K562 (cell line): Measurements from ENCODE around the gene FAM184B. TPM values are rescaled to one million over a fixed set of nuclear protein-coding genes. Genes with fewer than 3 reads are reported as not detected.

Experiments used
- ATAC-seq: fragments of 200-7000 bp; cut with Tn5 transposase; 3 replicates; pipeline ENCODE4 v1.9.1; 2020; ENCODE audit warnings: moderate library complexity
- BruUV-seq: library from RNA; stranded (reverse); fragments of 400-500 nt; replicated peaks from 2 replicates; lab custom pipeline; 2021; lab: Mats Ljungman, UMichigan
- CTCF ChIA-PET: fragments of 300-600 bp; formaldehyde crosslinking; extraction: SDS; loops from one replicate; lab custom pipeline; 2021; ENCODE audit warnings: low intra/inter-chr PET ratio; lab: Yijun Ruan, JAX
- POLR2A ChIA-PET: fragments of 300-600, 350-650 bp; sonication (Branson Sonifier 250); formaldehyde crosslinking; extraction: SDS; loops from one replicate; lab custom pipeline; 2021; ENCODE audit warnings: antibody characterized with exemption, inconsistent platforms; lab: Yijun Ruan, JAX
- DNase-seq, 4 experiments: peaks; one replicate each; pipeline versions ENCODE4 v3.0.0 to v3.0.0-alpha.2; 2011 to 2018; ENCODE audit warnings: low spot score in 3 of 4, mixed read lengths in 3 of 4; ENCODE audit errors: extremely low read depth in 1 of 4
- FAIRE-seq: peaks from 2 replicates; lab custom pipeline; 2011; peaks lifted over from hg19 to GRCh38; lab: Jason Lieb, UNC
- H2AFZ ChIP-seq: 2 replicates; pipeline ENCODE4 v1.6.0; 2011; ENCODE audit warnings: low read depth, low read length, control low read depth, inconsistent platforms
- H3K27ac ChIP-seq: fragments of 200-600 bp; 3 replicates; pipeline ENCODE4 v1.8.0; 2011; ENCODE audit warnings: low read depth, mild to moderate bottlenecking, control low read depth, inconsistent platforms, low read length, moderate library complexity, mixed read lengths; ENCODE audit errors: extremely low read depth
- H3K27me3 ChIP-seq, 2 experiments: fragments of 300-600 bp in 1 of 2; 2 replicates in 1 of 2; 3 replicates in 1 of 2; pipeline versions ENCODE4 v1.6.0 to v1.8.0; 2011; ENCODE audit warnings: inconsistent platforms in 2 of 2, low read length in 2 of 2, mild to moderate bottlenecking in 1 of 2, mixed read lengths in 1 of 2, moderate library complexity in 1 of 2; ENCODE audit not compliant: control insufficient read depth in 2 of 2, insufficient read depth in 2 of 2
- H3K36me3 ChIP-seq: fragments of 300-600 bp; 3 replicates; pipeline ENCODE4 v1.8.0; 2011; ENCODE audit warnings: mild to moderate bottlenecking, low read length, inconsistent platforms; ENCODE audit not compliant: control insufficient read depth, insufficient read depth
- H3K4me1 ChIP-seq, 2 experiments: fragments of 200-600 bp in 1 of 2; replicated peaks in 1 of 2; 2 replicates in 1 of 2; 3 replicates in 1 of 2; pipeline versions ENCODE4 v1.5.1 to v1.8.0; 2011; ENCODE audit warnings: inconsistent platforms in 2 of 2, low read length in 2 of 2, mild to moderate bottlenecking in 1 of 2, mixed read lengths in 1 of 2, moderate library complexity in 1 of 2; ENCODE audit not compliant: control insufficient read depth in 2 of 2, insufficient read depth in 2 of 2
- H3K4me2 ChIP-seq: 2 replicates; pipeline ENCODE4 v1.6.1; 2011; ENCODE audit warnings: low read length, control low read depth, inconsistent platforms, mixed read lengths; ENCODE audit not compliant: insufficient read depth
- H3K4me3 ChIP-seq: fragments of 200-600 bp; sonication (generic), shearing (Covaris generic); 2 replicates; pipeline ENCODE4 v1.5.1; 2016; ENCODE audit warnings: control low read depth, inconsistent platforms
- H3K79me2 ChIP-seq: fragments of 200-600 bp; 3 replicates; pipeline ENCODE4 v1.8.0; 2011; ENCODE audit warnings: low read length, inconsistent platforms; ENCODE audit not compliant: control insufficient read depth, insufficient read depth
- H3K9ac ChIP-seq, 2 experiments: 2 replicates each; pipeline versions ENCODE4 v1.6.0 to v1.6.1; 2011; ENCODE audit warnings: low read depth in 2 of 2, low read length in 2 of 2, control low read depth in 1 of 2, inconsistent platforms in 1 of 2, mild to moderate bottlenecking in 1 of 2, mixed read lengths in 1 of 2; ENCODE audit not compliant: insufficient read depth in 1 of 2
- H3K9me1 ChIP-seq: one replicate; pipeline ENCODE4 v1.6.0; 2011; ENCODE audit warnings: inconsistent platforms, mild to moderate bottlenecking, low read length, moderate library complexity; ENCODE audit not compliant: control insufficient read depth, insufficient read depth
- H3K9me3 ChIP-seq: replicated peaks from 2 replicates; pipeline ENCODE4 v1.5.1; 2011; ENCODE audit warnings: low read depth, low read length, inconsistent platforms; ENCODE audit not compliant: control insufficient read depth, insufficient read depth
- H4K20me1 ChIP-seq: replicated peaks from 2 replicates; pipeline ENCODE4 v1.6.1; 2011; ENCODE audit warnings: low read length, inconsistent platforms, mixed read lengths; ENCODE audit not compliant: control insufficient read depth, insufficient read depth
- ADNP ChIP-seq: fragments of 200-800 bp; sonication (Bioruptor generic); IDR thresholded peaks from 2 replicates; pipeline ENCODE4 v1.6.1; 2016; ENCODE audit warnings: missing genetic modification characterization, missing compliant biosample characterization
- BMI1 ChIP-seq: fragments of 150-350 bp; IDR thresholded peaks from 2 replicates; pipeline ENCODE4 v1.6.1; 2014; ENCODE audit warnings: low read length
- CBFA2T2 ChIP-seq: fragments of 450-650 bp; conservative IDR thresholded peaks from 2 replicates; pipeline ENCODE4 v1.6.1; 2017; ENCODE audit warnings: mild to moderate bottlenecking
- EP300 ChIP-seq: IDR thresholded peaks from 2 replicates; pipeline ENCODE4 v1.6.1; 2012; ENCODE audit warnings: low read length, improper control_type of control experiment
- GMEB1 ChIP-seq: fragments of 250-450 bp; sonication (Bioruptor Pico); IDR thresholded peaks from 2 replicates; pipeline ENCODE4 v1.4.0; 2020; ENCODE audit warnings: mild to moderate bottlenecking
- ILK ChIP-seq: fragments of 450-650 bp; IDR thresholded peaks from 2 replicates; pipeline ENCODE4 v1.6.1; 2016; ENCODE audit warnings: missing genetic modification characterization, low read depth, mild to moderate bottlenecking, missing compliant biosample characterization, moderate library complexity, borderline replicate concordance
- SRSF3 ChIP-seq: fragments of 200-400 bp; formaldehyde crosslinking; IDR thresholded peaks from 2 replicates; pipeline ENCODE4 v1.6.1; 2016; ENCODE audit warnings: mild to moderate bottlenecking, low read length, moderate library complexity; ENCODE audit not compliant: insufficient read depth
- SRSF9 ChIP-seq: fragments of 200-400 bp; formaldehyde crosslinking; IDR thresholded peaks from 2 replicates; pipeline ENCODE4 v1.6.1; 2017; ENCODE audit warnings: low read depth, low read length, borderline replicate concordance
- ZBTB8A ChIP-seq: fragments of 450-650 bp; IDR thresholded peaks from 2 replicates; pipeline ENCODE4 v1.6.1; 2018; ENCODE audit warnings: mild to moderate bottlenecking, moderate library complexity; ENCODE audit not compliant: partially characterized antibody
- ZNF263 ChIP-seq: sonication (generic); formaldehyde crosslinking; IDR thresholded peaks from 2 replicates; pipeline ENCODE4 v1.8.0; 2022; ENCODE audit warnings: mild to moderate bottlenecking, missing genetic modification reagents, borderline replicate concordance
- WGBS: fragments of 100-300 bp; shearing (Covaris generic); methylation state at CpG from one replicate; pipeline ENCODE4 v1.1.6; 2016; ENCODE audit warnings: low coverage, mixed read lengths; ENCODE audit not compliant: insufficient coverage; ENCODE audit errors: missing lambda C conversion rate; 5-methylcytosine and 5-hydroxymethylcytosine counted together
- in situ Hi-C: fragments of 300-500 bp; cut with MboI; formaldehyde crosslinking; loops from 4 replicates; pipeline ENCODE4 v1.15.0; 2018; ENCODE audit warnings: inconsistent platforms, mixed read lengths
- intact Hi-C: fragments of 100-400 bp; cut with micrococcal nuclease; formaldehyde crosslinking; loops from 2 replicates; pipeline ENCODE4 v1.14.2; 2022
- polyA plus RNA-seq, 8 experiments: library from polyadenylated mRNA; depleted of rRNA in 4 of 8; stranded (reverse) in 5 of 8; unstranded in 3 of 8; fragments of >200 nt; fragmentation: Nextera tagmentation in 2 of 8; fragmentation: Illumina TruSeq in 1 of 8; extraction: Ambion mirVana in 2 of 8; extraction: Trizol in 1 of 8; gene quantifications; 2 replicates each; pipeline versions ENCODE4 v1.2.1 to v1.2.3, GENCODE V29; 2011 to 2014; ENCODE audit warnings: inconsistent platforms in 1 of 8, missing spikeins in 1 of 8
- total RNA-seq, 7 experiments: library from RNA; depleted of rRNA in 6 of 7; stranded (reverse); fragments of >200 nt in 6 of 7; fragmentation: Illumina TruSeq in 2 of 7; extraction: Trizol in 2 of 7; gene quantifications; 2 replicates each; pipeline versions ENCODE4 v1.2.1 to v1.2.3, GENCODE V29; 2011 to 2021; ENCODE audit warnings: low replicate concordance in 1 of 7
- TF ChIP-seq, protein P1 (sequence below): fragments of 250-450 bp; sonication (Bioruptor Pico); IDR thresholded peaks from 2 replicates; pipeline ENCODE4 v1.8.0; 2022; ENCODE audit warnings: moderate library complexity, mild to moderate bottlenecking, inconsistent platforms

The FAM184B gene
- total and polyA plus RNA-seq, 9 of the 15 experiments (the other 6 are each of a cell fraction or from before 2014, with no cell fraction given): not detected

DNA sequence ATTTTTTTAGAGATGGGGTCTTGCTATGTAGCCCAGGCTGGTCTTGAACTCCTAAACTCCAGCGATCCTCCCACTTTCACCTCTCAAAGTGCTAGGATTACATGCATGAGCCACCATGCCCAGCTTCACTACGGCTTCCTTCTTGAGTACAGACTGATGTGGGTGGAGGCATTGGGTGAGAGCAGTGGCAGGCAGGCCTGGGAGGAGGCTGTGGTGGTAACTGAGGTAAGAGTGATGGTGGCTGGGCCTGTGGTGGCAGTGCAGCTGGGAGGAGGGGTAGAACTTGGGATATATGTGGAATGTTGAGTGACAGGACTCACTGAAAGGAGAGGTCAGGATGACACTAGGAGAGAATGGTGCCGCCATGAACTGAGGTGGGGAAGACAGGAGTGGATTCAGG is 86.1 kb downstream of the FAM184B start:
- 0% methylated on average over 3 of the region's 3 CpGs for WGBS
- Histone ChIP-seq H4K20me1 (no peaks in the 10 kb centered on the region), H3K36me3 (no peaks in the 10 kb centered on the region), H3K79me2 (no peaks in the 10 kb centered on the region), H3K9me1 (no peaks in the 10 kb centered on the region), H3K4me3 (no peak overlapping the region), H3K4me1 (no peaks in the 10 kb centered on the region), H3K9ac (no peak overlapping the region), H3K9me3 (no peaks in the 10 kb centered on the region), H3K4me2 (no peak overlapping the region), H3K27me3 (peaks cover 0 to 4% of the 10 kb centered on the region in 2 experiments; a peak in 2 of 5 replicates), H2AFZ (no peak overlapping the region), H3K27ac (no peak overlapping the region)
- intact Hi-C loops: no loop called here
- FAIRE-seq: no peak
- in situ Hi-C loops: no loop called here
- DNase-seq: no peak
- ChIA-PET CTCF (no interaction called here), POLR2A (interaction anchor here (0.6 to 2.3 kb wide), 4 partner anchors 14 to 374 kb away, joined by 3 to 5 read pairs (median 4); no protein-coding TSS in a partner anchor)
- no peak for ATAC-seq
- BruUV-seq: no TSS peak
- TF ChIP-seq ADNP (no peak), SRSF3 (no peak), ZBTB8A (no peak), ILK (tag) (no peak), ZNF263 (CRISPR knock-in tag) (no peak), BMI1 (no peak), SRSF9 (no peak), EP300 (no peak), CBFA2T2 (no peak), GMEB1 (no peak)
- TF ChIP-seq, protein P1, sequence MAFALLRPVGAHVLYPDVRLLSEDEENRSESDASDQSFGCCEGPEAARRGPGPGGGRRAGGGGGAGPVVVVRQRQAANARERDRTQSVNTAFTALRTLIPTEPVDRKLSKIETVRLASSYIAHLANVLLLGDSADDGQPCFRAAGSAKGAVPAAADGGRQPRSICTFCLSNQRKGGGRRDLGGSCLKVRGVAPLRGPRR (CRISPR knock-in tag): no peak
